Activated T-helper 2 cell treated with anti-CD3 and anti-CD28 coated beads, Interferon-gamma antibody, Interleukin-2, Interleukin-4, amounts not matched to agents 10 μg/mL and 5 μg/mL and 100 μg/mL, durations not matched to agents 14 hours and 24 hours and 36 hours (primary cell): ENCODE results near the gene NACAD. TPM values are rescaled to one million over a fixed set of nuclear protein-coding genes. Genes with fewer than 3 reads are reported as not detected.

Experiments used
- DNase-seq: peaks from one replicate; pipeline ENCODE4 v3.0.0; 2021; ENCODE audit warnings: low spot score
- H3K27ac Mint-ChIP-seq: one replicate; pipeline ENCODE4 v1.8.0; 2021; ENCODE audit warnings: mixed read lengths
- H3K27me3 Mint-ChIP-seq: one replicate; pipeline ENCODE4 v1.8.0; 2021; ENCODE audit warnings: low read depth, mixed read lengths
- H3K36me3 Mint-ChIP-seq: one replicate; pipeline ENCODE4 v1.8.0; 2021; ENCODE audit warnings: low read depth, mixed read lengths
- H3K4me1 Mint-ChIP-seq: one replicate; pipeline ENCODE4 v1.8.0; 2021; ENCODE audit warnings: low read depth, mixed read lengths
- H3K4me3 Mint-ChIP-seq: one replicate; pipeline ENCODE4 v1.8.0; 2021; ENCODE audit warnings: low read depth, mild to moderate bottlenecking, moderate library complexity, mixed read lengths
- H3K9me3 Mint-ChIP-seq: one replicate; pipeline ENCODE4 v1.8.0; 2021; ENCODE audit warnings: mixed read lengths
- intact Hi-C: fragments of 100-400 bp; cut with micrococcal nuclease; formaldehyde crosslinking; loops from one replicate; pipeline ENCODE4 v1.15.1; 2023
- total RNA-seq: library from RNA; stranded (reverse); gene quantifications from 2 replicates; pipeline ENCODE4 v1.2.3, GENCODE V29; 2022

Gene NACAD
- total RNA-seq: 0.30 and 0.52 TPM in 2 replicates

DNA sequence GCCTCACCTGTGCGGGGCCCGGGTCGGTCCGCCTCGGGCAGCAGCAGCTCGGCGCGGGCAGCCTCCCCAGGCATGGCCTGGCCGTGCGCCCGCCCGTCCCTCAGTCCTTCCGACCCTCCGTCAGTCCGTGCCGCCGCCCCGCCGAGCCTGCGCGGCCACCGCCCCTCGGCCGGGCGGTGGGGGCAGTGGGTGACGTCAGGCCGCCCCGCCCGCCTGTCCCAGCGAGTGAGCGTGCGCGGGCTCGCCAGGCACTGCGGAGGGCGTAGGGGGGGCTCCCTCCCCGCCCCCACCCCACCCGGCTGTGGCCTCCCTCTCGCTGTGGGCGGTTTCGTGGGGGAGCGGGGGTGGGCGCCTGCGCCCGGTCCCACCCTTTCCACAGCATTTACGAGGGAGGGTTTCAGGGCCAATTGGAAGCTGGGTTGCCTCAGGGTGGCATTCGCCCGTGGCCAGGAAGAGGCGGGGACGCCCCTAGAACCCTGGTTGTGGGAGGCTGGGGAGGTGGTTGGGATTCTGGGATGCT, at the start of gene NACAD:
Gene NACAD (minus strand): TSS at position 149 of the 520 bp plus-strand sequence. CDS start 75 bp downstream, at position 74.
- peaks cover 3% of the 10 kb centered on the region for H3K36me3 Mint-ChIP-seq
- H3K9me3 Mint-ChIP-seq: peaks cover 4% of the 10 kb centered on the region
- H3K27ac Mint-ChIP-seq: no peak within 1 kb of the TSS
- peaks cover 9% of the 10 kb centered on the region for H3K4me1 Mint-ChIP-seq
- peak within 1 kb of the TSS; percentile 64 for H3K4me3 Mint-ChIP-seq
- peaks cover 26% of the 10 kb centered on the region for H3K27me3 Mint-ChIP-seq
- no peak for DNase-seq
- intact Hi-C loops: no loop called here

- intact Hi-C loops: loop anchor here (1.0 to 2.0 kb wide), 3 partner anchors 158 to 279 kb away; partner anchors contain the start of genes MYO1G and PURB
- no peak overlapping the region for H3K4me3 Mint-ChIP-seq
- peaks cover 15% of the 10 kb centered on the region for H3K27me3 Mint-ChIP-seq
- H3K9me3 Mint-ChIP-seq: no peaks in the 10 kb centered on the region
- peaks cover 16% of the 10 kb centered on the region for H3K4me1 Mint-ChIP-seq
- H3K36me3 Mint-ChIP-seq: no peaks in the 10 kb centered on the region
- peak; percentile 52 for DNase-seq
- no peak overlapping the region for H3K27ac Mint-ChIP-seq
Observed at GRCh38 chr7:45136106-45137060, 47.6 kb upstream of the NACAD start.

DNA sequence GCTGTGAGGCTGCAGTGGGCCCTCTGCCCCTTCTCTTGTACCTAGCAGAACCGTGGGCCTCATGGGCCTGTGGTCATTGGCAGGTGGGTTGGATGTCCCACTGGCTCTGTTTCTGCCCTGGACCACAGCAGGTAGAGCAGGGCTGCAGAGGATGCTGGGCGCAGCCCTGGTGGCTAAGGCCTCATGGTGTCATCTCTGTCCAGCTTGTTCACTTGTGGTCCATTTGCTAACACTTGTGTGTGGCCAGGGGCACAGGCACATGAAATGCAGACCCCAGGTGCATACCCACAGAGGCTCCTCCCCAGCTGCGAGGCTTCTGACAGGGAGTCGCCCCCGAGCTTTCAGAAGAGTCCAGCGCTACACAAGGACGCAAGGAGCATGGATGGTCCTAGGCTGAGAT, 45.1 kb upstream of the NACAD start:
- H3K4me3 Mint-ChIP-seq: no peak overlapping the region
- no peak overlapping the region for H3K27ac Mint-ChIP-seq
- no peaks in the 10 kb centered on the region for H3K9me3 Mint-ChIP-seq

GRCh38 chr7:45133352-45133751, 44.6 kb upstream of the NACAD start:
- DNase-seq: no peak
- H3K4me3 Mint-ChIP-seq: no peak overlapping the region
- intact Hi-C loops: no loop called here
- H3K4me1 Mint-ChIP-seq: peaks cover 16% of the 10 kb centered on the region
- H3K27ac Mint-ChIP-seq: no peak overlapping the region
- no peaks in the 10 kb centered on the region for H3K9me3 Mint-ChIP-seq
- peaks cover 7% of the 10 kb centered on the region for H3K27me3 Mint-ChIP-seq
- no peaks in the 10 kb centered on the region for H3K36me3 Mint-ChIP-seq

More for the DNA sequence above, 45.1 kb upstream of the NACAD start:
- H3K4me1 Mint-ChIP-seq: peaks cover 16% of the 10 kb centered on the region
- H3K27me3 Mint-ChIP-seq: peaks cover 9% of the 10 kb centered on the region
- H3K36me3 Mint-ChIP-seq: no peaks in the 10 kb centered on the region
- DNase-seq: no peak
- intact Hi-C loops: no loop called here

DNA sequence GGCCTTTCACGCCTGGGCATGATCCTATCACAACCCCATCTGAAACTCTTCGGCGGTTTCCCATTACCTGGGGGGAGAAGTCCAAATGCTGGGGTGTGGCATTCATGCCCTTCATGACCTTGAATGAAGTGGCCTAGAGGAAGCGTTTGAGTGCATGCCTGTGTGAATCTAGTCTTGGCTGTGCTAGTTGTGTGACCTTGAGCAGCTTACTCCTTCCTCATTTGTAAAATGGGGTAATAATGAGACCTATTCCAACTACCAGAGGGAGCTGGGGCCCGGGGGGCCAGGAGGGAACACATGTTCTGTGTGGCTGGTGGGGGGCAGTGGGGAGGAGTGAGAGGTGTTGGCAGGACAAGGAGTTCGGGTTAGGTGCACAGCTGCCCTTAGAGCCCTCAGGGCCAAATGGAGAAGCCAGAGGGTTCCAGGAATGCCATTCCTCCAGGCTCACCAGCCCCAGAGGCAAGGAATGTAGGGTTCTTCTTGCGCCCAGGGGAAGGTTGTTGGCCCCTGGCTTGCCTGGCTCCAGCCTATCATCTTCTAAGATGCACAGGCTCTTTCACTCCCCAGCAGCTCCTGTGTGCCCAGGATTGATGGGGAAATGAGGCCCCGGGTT, 44.0 kb upstream of the NACAD start:
- no peak for DNase-seq
- Mint-ChIP-seq H3K27ac (no peak overlapping the region), H3K36me3 (no peaks in the 10 kb centered on the region), H3K9me3 (no peaks in the 10 kb centered on the region), H3K27me3 (peaks cover 4% of the 10 kb centered on the region), H3K4me1 (peaks cover 15% of the 10 kb centered on the region), H3K4me3 (no peak overlapping the region)
- intact Hi-C loops: no loop called here

DNA sequence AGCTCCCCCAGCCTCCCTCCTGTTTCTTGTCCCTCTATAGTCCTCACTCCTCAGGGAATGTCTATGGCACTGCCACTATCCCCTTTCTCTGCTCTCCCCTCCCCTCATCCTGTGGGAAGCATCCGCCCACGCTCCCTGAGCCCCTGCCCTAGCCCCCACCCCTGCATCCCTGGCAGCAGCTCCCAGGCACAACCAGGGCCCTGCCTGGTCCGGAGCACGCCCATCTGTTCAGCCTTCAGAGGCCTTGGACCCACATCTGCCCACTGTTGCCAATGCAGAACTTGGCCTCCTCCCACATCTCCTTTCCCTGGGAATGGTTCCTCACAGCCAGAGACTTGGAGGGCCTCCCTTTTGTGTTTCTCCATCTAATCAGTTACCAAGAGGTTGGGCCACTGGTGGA, 43.1 kb upstream of the NACAD start:
- intact Hi-C loops: no loop called here
- Mint-ChIP-seq H3K4me3 (no peak overlapping the region), H3K9me3 (no peaks in the 10 kb centered on the region), H3K4me1 (peaks cover 12% of the 10 kb centered on the region), H3K27ac (no peak overlapping the region), H3K36me3 (no peaks in the 10 kb centered on the region), H3K27me3 (peaks cover 2% of the 10 kb centered on the region)
- DNase-seq: no peak

GRCh38 chr7:45130910-45131309, 42.1 kb upstream of the NACAD start:
- H3K27me3 Mint-ChIP-seq: peaks cover 2% of the 10 kb centered on the region
- no peaks in the 10 kb centered on the region for H3K36me3 Mint-ChIP-seq
- no peaks in the 10 kb centered on the region for H3K9me3 Mint-ChIP-seq
- DNase-seq: no peak
- intact Hi-C loops: no loop called here
- no peak overlapping the region for H3K4me3 Mint-ChIP-seq
- H3K4me1 Mint-ChIP-seq: peaks cover 2% of the 10 kb centered on the region
- no peak overlapping the region for H3K27ac Mint-ChIP-seq

- intact Hi-C loops: no loop called here
- Mint-ChIP-seq H3K4me1 (no peaks in the 10 kb centered on the region), H3K27me3 (peaks cover 2% of the 10 kb centered on the region), H3K27ac (no peak overlapping the region), H3K9me3 (no peaks in the 10 kb centered on the region), H3K36me3 (no peaks in the 10 kb centered on the region), H3K4me3 (no peak overlapping the region)
- DNase-seq: no peak
Observed at GRCh38 chr7:45129906-45130305, 41.1 kb upstream of the NACAD start.

DNA sequence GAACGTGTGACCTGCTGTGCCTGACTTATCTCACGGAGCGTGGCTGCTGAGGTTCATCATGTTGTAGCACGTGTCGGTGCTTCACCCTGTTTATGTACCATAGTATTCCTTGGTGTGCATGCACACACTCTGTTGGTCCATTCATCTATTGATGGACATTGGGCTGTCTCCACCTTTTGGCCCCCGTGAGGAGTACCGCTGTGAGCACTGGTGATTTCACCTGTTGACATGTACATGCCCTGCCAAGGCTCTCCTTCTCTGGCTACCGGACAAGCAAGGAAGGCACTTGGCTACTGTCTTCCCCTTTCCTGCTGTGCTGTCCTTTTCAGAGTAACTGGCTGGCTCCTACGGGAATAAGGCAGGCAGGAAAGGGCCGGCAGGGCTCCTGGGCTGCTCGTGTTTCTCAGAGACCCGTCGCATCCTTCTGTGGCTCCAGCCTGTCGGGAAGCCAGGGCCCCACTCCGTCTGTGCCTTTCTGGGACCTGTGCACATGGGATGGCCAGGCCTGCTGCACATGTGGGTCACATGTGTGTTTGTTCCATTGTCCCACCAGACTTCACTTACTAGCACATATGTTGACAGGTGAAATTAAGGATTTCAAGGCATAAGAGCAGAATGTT, 40.5 kb upstream of the NACAD start:
- no peaks in the 10 kb centered on the region for H3K9me3 Mint-ChIP-seq
- intact Hi-C loops: no loop called here
- H3K27ac Mint-ChIP-seq: no peak overlapping the region
- no peaks in the 10 kb centered on the region for H3K36me3 Mint-ChIP-seq
- H3K27me3 Mint-ChIP-seq: peaks cover 2% of the 10 kb centered on the region
- DNase-seq: no peak
- H3K4me3 Mint-ChIP-seq: no peak overlapping the region
- H3K4me1 Mint-ChIP-seq: no peaks in the 10 kb centered on the region

- Mint-ChIP-seq H3K4me1 (peaks cover 12% of the 10 kb centered on the region), H3K27ac (no peak overlapping the region), H3K9me3 (no peaks in the 10 kb centered on the region), H3K4me3 (no peak overlapping the region), H3K36me3 (no peaks in the 10 kb centered on the region), H3K27me3 (no peaks in the 10 kb centered on the region)
- intact Hi-C loops: no loop called here
- DNase-seq: no peak
Observed at GRCh38 chr7:45126920-45127319, 38.2 kb upstream of the NACAD start.

- intact Hi-C loops: no loop called here
- no peak for DNase-seq
- no peaks in the 10 kb centered on the region for H3K36me3 Mint-ChIP-seq
- no peaks in the 10 kb centered on the region for H3K9me3 Mint-ChIP-seq
- no peaks in the 10 kb centered on the region for H3K27me3 Mint-ChIP-seq
- H3K4me3 Mint-ChIP-seq: no peak overlapping the region
- H3K4me1 Mint-ChIP-seq: peaks cover 12% of the 10 kb centered on the region
- no peak overlapping the region for H3K27ac Mint-ChIP-seq
Observed at GRCh38 chr7:45126201-45126600, 37.4 kb upstream of the NACAD start.

GRCh38 chr7:45125193-45125904, 36.6 kb upstream of the NACAD start:
- no peak for DNase-seq

More at GRCh38 chr7:45125193-45125904, 36.6 kb upstream of the NACAD start:
- Mint-ChIP-seq H3K4me3 (no peak overlapping the region), H3K27me3 (no peaks in the 10 kb centered on the region), H3K4me1 (peaks cover 12% of the 10 kb centered on the region), H3K27ac (no peak overlapping the region), H3K36me3 (no peaks in the 10 kb centered on the region), H3K9me3 (no peaks in the 10 kb centered on the region)
- intact Hi-C loops: no loop called here
